ENCODE measurements around the gene EEA1. TPM values are rescaled to one million over a fixed set of nuclear protein-coding genes. Genes with fewer than 3 reads are reported as not detected.

The EEA1 gene
- total and polyA plus RNA-seq, 2 of the 8 experiments (the other 6 are each of a cell fraction or from before 2014, with no cell fraction given), result 1.0 to 18.8 TPM

DNA sequence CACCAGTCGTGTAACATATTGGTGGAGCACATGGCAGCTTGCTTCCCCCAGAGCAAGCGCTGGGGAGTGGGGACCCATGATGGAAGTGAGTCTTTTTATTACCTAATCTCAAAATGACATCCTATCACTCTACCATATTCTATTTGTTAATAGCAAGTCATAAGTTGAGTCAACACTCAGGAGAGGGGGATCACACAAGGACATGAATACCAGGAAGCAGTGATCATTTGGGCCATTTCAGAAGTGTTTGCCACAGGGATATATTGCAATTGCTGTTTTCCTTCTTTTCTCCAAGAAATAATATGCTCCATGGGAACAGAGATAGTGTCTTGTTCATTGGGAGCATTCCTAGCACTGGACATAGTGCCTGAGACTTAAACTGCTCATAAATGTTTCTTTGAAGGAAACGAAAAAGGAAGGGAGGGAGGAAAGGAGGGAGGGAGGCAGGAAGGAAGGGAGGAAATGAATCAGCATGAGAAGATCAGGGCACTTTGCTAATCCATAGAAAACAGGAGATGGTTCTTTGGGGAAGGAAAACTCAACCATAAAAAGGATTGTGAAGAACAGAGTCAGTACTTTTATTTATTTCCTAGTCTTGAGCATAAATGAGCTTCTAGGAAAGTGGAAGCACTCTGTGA lies 39.2 kb upstream of the EEA1 start:
- no peaks in the 10 kb centered on the region for H3K27me3 ChIP-seq (replicated peaks in 1 of 4; ENCODE audit: control insufficient read depth in 3 of 4, extremely low read depth in 1 of 4, insufficient read depth in 3 of 4, low read length in 3 of 4)
- CTCF ChIA-PET (ENCODE audit: partially characterized antibody), result interaction anchor here (0.7 to 1.1 kb wide), 3 partner anchors 23 to 129 kb away, joined by 3 read pairs; no protein-coding TSS in a partner anchor
- H2BK5ac ChIP-seq (ENCODE audit: low read depth, low read length), result no peak overlapping the region
- no peak for FAIRE-seq
- H3K79me2 ChIP-seq (ENCODE audit: control insufficient read depth in 1 of 2, insufficient read depth in 2 of 2, low read length in 2 of 2), result no peaks in the 10 kb centered on the region
- no peak overlapping the region for H3K23ac ChIP-seq (ENCODE audit: insufficient read length)
- H3K9ac ChIP-seq (replicated peaks in 1 of 4; ENCODE audit: extremely low read depth in 1 of 4, low read depth in 3 of 4, low read length in 3 of 4), result no peak overlapping the region
- H3K27ac ChIP-seq (ENCODE audit: low read depth, low read length), result no peak overlapping the region
- no peak overlapping the region for H3K4ac ChIP-seq (replicated peaks; ENCODE audit: insufficient read length, low read depth, low read length)
- H4K20me1 ChIP-seq (replicated peaks in 1 of 2; ENCODE audit: control insufficient read depth in 1 of 2, insufficient read depth in 2 of 2, low read length in 2 of 2), result no peaks in the 10 kb centered on the region
- no peaks in the 10 kb centered on the region for H3K36me3 ChIP-seq (ENCODE audit: control insufficient read depth in 2 of 4, insufficient read depth in 4 of 4, low read length in 3 of 4)
- H4K8ac ChIP-seq (ENCODE audit: extremely low read depth, insufficient read depth, low read length), result no peak overlapping the region
- H3K4me1 ChIP-seq (replicated peaks in 1 of 4; ENCODE audit: control insufficient read depth in 3 of 4, insufficient read depth in 4 of 4, low read length in 3 of 4), result no peaks in the 10 kb centered on the region
- no peaks in the 10 kb centered on the region for H3K79me1 ChIP-seq (ENCODE audit: low read depth, low read length)
- H3K9me3 ChIP-seq (ENCODE audit: insufficient read depth in 2 of 2, low read depth in 1 of 2, low read length in 1 of 2), result no peaks in the 10 kb centered on the region
- H3K18ac ChIP-seq (ENCODE audit: extremely low read depth, low read length), result no peak overlapping the region
- no peak overlapping the region for H2BK15ac ChIP-seq (ENCODE audit: low read length)
- H3K14ac ChIP-seq (ENCODE audit: insufficient read length), result no peak overlapping the region
- no peak overlapping the region for H3K56ac ChIP-seq (replicated peaks; ENCODE audit: insufficient read length, low read depth, low read length)
- no peak overlapping the region for H3K4me2 ChIP-seq (ENCODE audit: insufficient read depth in 1 of 2, low read depth in 2 of 2, low read length in 2 of 2)
- WGBS, 2 experiments (ENCODE audit: extremely low coverage in 1 of 2, insufficient coverage in 1 of 2, insufficient read length in 1 of 2, insufficient replicate concordance in 2 of 2, low coverage in 1 of 2, low lambda C conversion rate in 2 of 2, missing lambda C conversion rate in 1 of 2), result 91% methylated on average over 3 of the region's 3 CpGs; no CpG with 5 or more reads in 1 of the 2 experiments
- H4K91ac ChIP-seq (replicated peaks; ENCODE audit: insufficient read length, low read length), result no peak overlapping the region
- H2BK120ac ChIP-seq (replicated peaks; ENCODE audit: low read depth, low read length), result no peak overlapping the region
- no peak overlapping the region for H2BK12ac ChIP-seq (ENCODE audit: low read depth, low read length)
- no peak overlapping the region; the same call in 1 of the 2 replicates for H2AFZ ChIP-seq (ENCODE audit: low read length)
- no peaks in the 10 kb centered on the region for H3K23me2 ChIP-seq (ENCODE audit: low read depth, low read length)
- H2BK20ac ChIP-seq (ENCODE audit: low read length), result no peak overlapping the region
- no peak overlapping the region for H4K5ac ChIP-seq (ENCODE audit: insufficient read length, low read depth, low read length)
- no peak for TF ChIP-seq ASH2L (IDR thresholded peaks at IDR 0.05; ENCODE audit: low read length)
- TF ChIP-seq ATF2 (IDR thresholded peaks at IDR 0.05; ENCODE audit: low read length), result no peak
- TF ChIP-seq EZH2 (IDR thresholded peaks at IDR 0.05; ENCODE audit: low read depth, low read length, severe bottlenecking), result no peak
- TF ChIP-seq HDAC6 (IDR thresholded peaks at IDR 0.05; ENCODE audit: low read depth, low read length), result no peak
- no peak for TF ChIP-seq CREB1 (IDR thresholded peaks at IDR 0.05)
- TF ChIP-seq SAP30 (IDR thresholded peaks at IDR 0.05; ENCODE audit: insufficient read depth, insufficient replicate concordance, low read length), result no peak
- no peak for DNase-seq (ENCODE audit: low read depth in 1 of 2, low spot score in 2 of 2)
- POLR2A ChIA-PET (ENCODE audit: partially characterized antibody), result no interaction called here
- H2AK5ac ChIP-seq (ENCODE audit: low read depth, low read length), result no peak overlapping the region
- H3K4me3 ChIP-seq (ENCODE audit: extremely low read depth in 1 of 4, insufficient read depth in 2 of 4, low read depth in 3 of 4, low read length in 4 of 4), result no peak overlapping the region

All from H1 (cell line).